ENCODE measurements around the gene KLHL10.

KLHL10 gene

DNA sequence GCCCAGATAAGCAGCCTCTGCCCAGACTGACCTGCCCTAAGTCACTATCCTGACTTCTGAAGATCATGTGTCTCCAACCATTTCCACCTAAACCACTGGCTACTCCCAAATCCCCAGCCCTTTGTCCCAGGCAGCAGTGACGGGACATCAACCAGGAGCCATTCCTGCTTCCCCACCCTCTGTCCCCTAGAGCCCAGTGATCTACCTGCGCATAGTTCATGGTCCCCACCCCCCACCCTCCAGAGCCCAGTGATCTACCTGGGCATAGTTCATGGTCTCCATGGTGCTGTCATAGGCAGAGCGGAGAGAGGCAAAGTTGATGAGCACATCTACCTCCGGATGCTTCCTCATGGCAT is 54.4 kb downstream of the KLHL10 start:
- DNase-seq (ENCODE audit: low read depth), result no peak
- TF ChIP-seq, protein P1, sequence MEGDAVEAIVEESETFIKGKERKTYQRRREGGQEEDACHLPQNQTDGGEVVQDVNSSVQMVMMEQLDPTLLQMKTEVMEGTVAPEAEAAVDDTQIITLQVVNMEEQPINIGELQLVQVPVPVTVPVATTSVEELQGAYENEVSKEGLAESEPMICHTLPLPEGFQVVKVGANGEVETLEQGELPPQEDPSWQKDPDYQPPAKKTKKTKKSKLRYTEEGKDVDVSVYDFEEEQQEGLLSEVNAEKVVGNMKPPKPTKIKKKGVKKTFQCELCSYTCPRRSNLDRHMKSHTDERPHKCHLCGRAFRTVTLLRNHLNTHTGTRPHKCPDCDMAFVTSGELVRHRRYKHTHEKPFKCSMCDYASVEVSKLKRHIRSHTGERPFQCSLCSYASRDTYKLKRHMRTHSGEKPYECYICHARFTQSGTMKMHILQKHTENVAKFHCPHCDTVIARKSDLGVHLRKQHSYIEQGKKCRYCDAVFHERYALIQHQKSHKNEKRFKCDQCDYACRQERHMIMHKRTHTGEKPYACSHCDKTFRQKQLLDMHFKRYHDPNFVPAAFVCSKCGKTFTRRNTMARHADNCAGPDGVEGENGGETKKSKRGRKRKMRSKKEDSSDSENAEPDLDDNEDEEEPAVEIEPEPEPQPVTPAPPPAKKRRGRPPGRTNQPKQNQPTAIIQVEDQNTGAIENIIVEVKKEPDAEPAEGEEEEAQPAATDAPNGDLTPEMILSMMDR (IDR thresholded peaks at IDR 0.05; ENCODE audit: low read depth, low read length, missing control alignments), result no peak
- H3K4me3 ChIP-seq (ENCODE audit: low read depth, low read length), result no peak overlapping the region

DNA sequence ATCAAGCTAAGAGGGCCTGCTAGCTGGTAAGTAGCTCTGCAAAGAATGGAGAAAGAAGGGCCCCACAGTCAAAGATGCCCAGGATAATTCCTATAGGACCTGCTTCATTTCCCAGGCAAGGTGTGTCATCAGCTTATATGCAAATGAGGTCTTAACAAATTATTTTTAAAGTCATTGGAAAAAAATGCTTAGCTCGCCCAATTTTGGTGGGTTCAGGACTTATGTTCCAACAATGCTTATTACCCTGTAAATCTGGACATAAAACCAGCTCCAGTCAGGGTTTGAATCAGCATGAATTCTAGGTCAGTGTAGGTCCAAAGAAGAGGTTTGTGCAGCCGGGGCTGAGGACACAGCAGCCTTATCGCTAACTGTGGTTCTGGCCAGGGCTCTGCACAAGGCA is 55.8 kb downstream of the KLHL10 start:
- TF ChIP-seq, protein P1 (IDR thresholded peaks at IDR 0.05; ENCODE audit: low read depth, low read length, missing control alignments), result no peak
- no peak overlapping the region for H3K4me3 ChIP-seq (ENCODE audit: low read depth, low read length)
- DNase-seq (ENCODE audit: low read depth), result no peak

DNA sequence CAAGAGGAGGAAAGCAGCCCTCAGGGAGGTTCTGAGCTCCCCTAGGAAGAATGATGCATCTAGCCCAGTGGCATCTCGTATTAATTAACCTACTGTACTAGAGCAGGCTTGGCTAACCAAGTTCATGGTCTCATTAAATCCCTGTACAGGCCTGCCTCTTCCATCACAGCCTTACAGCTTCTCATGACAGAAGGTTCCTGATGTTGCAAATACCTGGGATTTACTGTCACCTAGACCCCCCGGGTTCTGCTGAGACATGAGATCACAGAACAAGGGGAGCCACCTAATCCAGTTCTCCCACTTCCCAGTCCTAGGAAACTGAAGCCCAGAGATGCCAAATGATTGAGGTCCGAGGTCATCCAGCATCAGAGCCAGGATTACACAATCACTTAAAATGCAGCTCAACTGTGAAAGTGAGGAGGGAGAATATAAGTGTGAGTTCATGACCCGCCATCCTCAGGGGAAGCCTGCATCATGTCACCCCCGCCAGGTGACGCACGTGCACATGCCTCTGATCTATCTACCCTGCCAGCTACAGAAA is 57.2 kb downstream of the KLHL10 start:
- TF ChIP-seq, protein P1 (IDR thresholded peaks at IDR 0.05; ENCODE audit: low read depth, low read length, missing control alignments), result no peak
- no peak overlapping the region for H3K4me3 ChIP-seq (ENCODE audit: low read depth, low read length)
- no peak for DNase-seq (ENCODE audit: low read depth)

DNA sequence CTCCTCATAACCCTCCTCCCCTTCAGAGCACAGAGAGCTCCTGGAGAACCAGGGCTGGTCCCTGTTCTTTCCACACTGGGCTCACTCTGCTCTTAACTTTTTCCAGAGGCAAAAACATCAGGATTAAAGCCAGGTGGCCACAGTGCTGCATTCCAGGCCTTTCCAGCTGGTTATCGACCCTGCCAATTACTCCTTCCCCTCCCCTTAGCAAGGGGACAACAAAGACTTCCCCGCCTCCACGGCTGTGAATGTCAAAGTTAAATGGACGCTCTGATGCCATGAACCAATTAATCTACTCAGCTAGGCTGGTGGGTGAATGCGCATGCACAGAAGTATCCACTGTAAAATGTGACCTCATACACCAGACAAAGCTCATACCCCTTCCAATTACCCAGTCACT is 58.0 kb downstream of the KLHL10 start:
- TF ChIP-seq, protein P1 (IDR thresholded peaks at IDR 0.05; ENCODE audit: low read depth, low read length, missing control alignments), result no peak
- H3K4me3 ChIP-seq (ENCODE audit: low read depth, low read length), result no peak overlapping the region
- no peak for DNase-seq (ENCODE audit: low read depth)

DNA sequence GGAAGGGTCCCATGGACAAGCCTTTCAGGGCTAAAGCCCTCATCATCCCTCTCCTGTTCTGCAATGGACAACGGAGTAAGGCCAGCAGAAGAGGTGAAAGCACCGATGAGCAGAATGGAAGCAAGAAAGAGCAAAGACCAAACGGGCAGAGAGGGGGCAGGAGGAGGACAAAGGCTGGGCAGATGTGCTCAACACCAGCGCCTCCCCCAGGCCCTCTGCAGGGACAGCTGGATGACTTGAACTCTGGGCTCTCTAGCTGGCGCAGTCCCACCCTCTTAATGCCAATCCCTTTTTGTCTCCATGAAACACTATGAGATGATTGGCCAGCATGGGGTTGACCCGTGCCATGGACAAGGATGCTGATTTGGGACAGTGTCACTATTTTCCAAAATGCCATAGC is 59.1 kb downstream of the KLHL10 start:
- DNase-seq (ENCODE audit: low read depth), result no peak
- TF ChIP-seq, protein P1 (IDR thresholded peaks at IDR 0.05; ENCODE audit: low read depth, low read length, missing control alignments), result no peak
- no peak overlapping the region for H3K4me3 ChIP-seq (ENCODE audit: low read depth, low read length)

All from GM12864 (cell line).